Measurements from ENCODE around the gene NSMCE4A. TPM values are rescaled to one million over a fixed set of nuclear protein-coding genes. Genes with fewer than 3 reads are reported as not detected.
A peak's percentile ranks its signal among the peaks of the same experiment; 100 is the strongest.
"Not testable (repeated sequence)": the region's sequence is repeated elsewhere in the genome, so short reads cannot be mapped to it uniquely, and the experiment has no call there.

NSMCE4A gene
- total RNA-seq, 1 donor from 2014 or later, result 31.3 TPM

DNA sequence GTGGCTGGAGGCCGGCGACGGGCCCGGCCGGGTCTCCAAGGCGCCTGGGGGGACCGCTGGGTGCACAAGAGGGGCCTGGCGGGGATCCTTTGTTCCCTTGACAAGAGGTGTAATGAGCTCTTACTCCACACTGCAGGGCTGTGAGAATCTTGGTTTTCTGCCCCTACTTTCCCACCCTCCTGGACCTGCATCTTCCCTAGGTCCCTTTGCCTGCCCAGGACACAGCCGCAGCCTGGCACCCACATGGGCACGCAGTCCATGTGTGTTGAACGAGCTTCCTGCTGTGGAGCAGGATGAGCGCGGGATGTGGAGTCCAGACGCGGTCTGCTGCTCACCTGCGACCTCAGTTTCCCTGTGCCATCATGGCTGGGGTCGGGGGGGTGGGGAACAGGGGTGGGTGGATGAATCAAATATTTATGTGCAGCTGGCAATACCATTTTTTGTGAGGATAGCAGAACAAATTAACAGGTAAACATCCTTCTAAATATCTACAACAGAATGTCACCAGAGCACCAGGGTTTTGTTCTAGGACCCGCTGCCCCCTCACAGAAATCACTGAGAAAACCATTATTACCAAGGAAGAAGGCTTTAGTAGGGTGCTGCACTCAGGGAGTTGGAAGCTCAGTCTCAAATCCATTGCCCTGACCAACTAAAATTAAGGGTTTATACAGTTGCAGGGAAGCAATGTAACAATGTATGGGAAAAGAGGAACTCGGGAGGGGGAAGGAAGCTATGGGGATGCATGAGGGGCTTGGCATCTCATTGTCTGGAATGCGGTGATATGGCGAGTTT lies 474 bp upstream of the NSMCE4A start:
- Histone ChIP-seq H3K4me3 (ENCODE audit: low read length in 3 of 3) (peak overlapping the region; percentile 75 to 83 (median 81)), H3K27ac (ENCODE audit: low read depth, low read length) (peak overlapping the region; percentile 94), H3K9me3 (ENCODE audit: control insufficient read depth in 3 of 3, low read length in 3 of 3) (no peaks in the 10 kb centered on the region), H3K36me3 (ENCODE audit: control insufficient read depth in 3 of 3, insufficient read depth in 3 of 3, low read length in 3 of 3) (peaks cover 0 to 7% (median 5%) of the 10 kb centered on the region in 3 donors), H3K27me3 (ENCODE audit: control insufficient read depth in 3 of 3, insufficient read depth in 3 of 3, low read length in 3 of 3) (no peaks in the 10 kb centered on the region), H3K9ac (ENCODE audit: low read depth in 1 of 3, low read length in 3 of 3) (peak overlapping the region; percentile 83 to 94 (median 92)), H3K4me1 (ENCODE audit: control insufficient read depth in 3 of 3, insufficient read depth in 3 of 3, low read length in 3 of 3) (peaks cover 14 to 15% (median 15%) of the 10 kb centered on the region in 3 donors)

DNA sequence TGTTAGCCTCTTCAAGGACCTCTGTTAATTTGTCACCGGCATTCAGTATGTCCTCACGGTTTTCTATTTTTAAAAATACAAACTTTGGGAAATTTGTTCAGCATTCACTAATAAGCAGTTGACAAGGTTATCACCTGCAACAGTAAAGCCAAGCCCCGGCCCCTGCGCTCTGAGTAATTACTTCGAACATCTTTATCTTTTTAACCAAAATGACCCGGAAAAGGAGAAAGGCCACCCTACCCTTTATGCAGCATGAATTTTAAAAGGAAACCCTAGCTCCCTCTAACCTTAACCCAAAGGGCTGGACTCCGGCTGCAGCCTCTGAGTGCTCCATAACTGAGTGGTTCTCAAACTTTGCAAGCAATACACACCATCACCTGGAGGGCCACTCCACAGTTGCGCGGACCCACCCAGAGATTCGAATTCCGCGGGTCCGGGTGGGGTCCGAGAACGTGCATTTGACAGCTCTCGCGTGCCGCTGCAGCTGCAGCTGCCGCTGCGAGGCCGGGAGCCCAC lies 940 bp downstream of the NSMCE4A start:
- H3K27ac ChIP-seq (ENCODE audit: low read depth, low read length), result peak overlapping the region; percentile 94
- H3K27me3 ChIP-seq (ENCODE audit: control insufficient read depth in 3 of 3, insufficient read depth in 3 of 3, low read length in 3 of 3), result no peaks in the 10 kb centered on the region
- peak overlapping the region; percentile 83 to 94 (median 92) for H3K9ac ChIP-seq (ENCODE audit: low read depth in 1 of 3, low read length in 3 of 3)

DNA sequence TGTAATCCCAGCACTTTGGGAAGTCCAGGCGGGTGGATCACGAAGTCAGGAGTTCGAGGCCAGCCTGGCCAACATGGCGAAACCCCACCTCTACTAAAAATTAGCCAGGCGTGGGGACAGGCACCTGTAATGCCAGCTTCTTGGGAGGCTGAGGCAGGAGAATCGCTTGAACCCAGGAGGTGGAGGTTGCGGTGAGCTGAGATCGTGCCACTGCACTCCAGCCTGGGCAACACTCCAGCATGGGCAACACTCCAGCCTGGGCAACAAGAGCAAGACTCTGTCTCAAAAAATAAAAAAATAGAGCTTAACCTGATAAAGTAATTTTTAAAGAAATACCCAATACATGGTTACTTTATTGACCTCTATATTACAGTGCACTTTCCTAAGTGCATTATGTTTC lies 5.9 kb downstream of the NSMCE4A start:
- H3K36me3 ChIP-seq (ENCODE audit: control insufficient read depth in 3 of 3, insufficient read depth in 3 of 3, low read length in 3 of 3), result peaks cover 32 to 45% (median 37%) of the 10 kb centered on the region in 3 donors
- not testable (repeated sequence) for H3K27me3 ChIP-seq (ENCODE audit: control insufficient read depth in 3 of 3, insufficient read depth in 3 of 3, low read length in 3 of 3); H3K9ac ChIP-seq (ENCODE audit: low read depth in 1 of 3, low read length in 3 of 3); H3K9me3 ChIP-seq (ENCODE audit: control insufficient read depth in 3 of 3, low read length in 3 of 3); H3K27ac ChIP-seq (ENCODE audit: low read depth, low read length); H3K4me3 ChIP-seq (ENCODE audit: low read length in 3 of 3)
- H3K4me1 ChIP-seq (ENCODE audit: control insufficient read depth in 3 of 3, insufficient read depth in 3 of 3, low read length in 3 of 3), result peaks cover 8 to 14% (median 9%) of the 10 kb centered on the region in 3 donors

More for the DNA sequence above, 940 bp downstream of the NSMCE4A start:
- H3K4me3 ChIP-seq (ENCODE audit: low read length in 3 of 3), result peak overlapping the region; percentile 75 to 83 (median 81)
- peaks cover 7 to 10% (median 10%) of the 10 kb centered on the region in 3 donors for H3K36me3 ChIP-seq (ENCODE audit: control insufficient read depth in 3 of 3, insufficient read depth in 3 of 3, low read length in 3 of 3)
- no peaks in the 10 kb centered on the region for H3K9me3 ChIP-seq (ENCODE audit: control insufficient read depth in 3 of 3, low read length in 3 of 3)
- peaks cover 14 to 15% (median 15%) of the 10 kb centered on the region in 3 donors for H3K4me1 ChIP-seq (ENCODE audit: control insufficient read depth in 3 of 3, insufficient read depth in 3 of 3, low read length in 3 of 3)

DNA sequence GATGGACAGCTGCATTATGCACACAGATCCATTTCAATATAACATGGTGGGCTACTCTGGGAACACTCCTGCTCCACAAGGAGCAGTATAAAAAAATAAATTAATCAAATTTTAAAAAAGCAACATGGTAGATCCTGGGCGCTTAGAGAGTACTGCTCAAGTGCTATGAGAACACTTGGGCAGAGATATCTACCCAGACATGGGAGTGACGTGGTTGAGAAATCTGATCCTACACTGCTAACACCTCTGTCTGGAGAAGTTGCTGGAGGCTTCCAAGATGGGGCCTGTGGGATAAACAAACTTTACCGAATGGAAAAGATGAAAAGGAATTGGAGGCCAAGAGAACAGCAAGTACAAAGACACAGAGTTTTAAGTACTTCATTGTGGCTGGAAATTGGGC lies 9.0 kb downstream of the NSMCE4A start:
- no peaks in the 10 kb centered on the region for H3K9me3 ChIP-seq (ENCODE audit: control insufficient read depth in 3 of 3, low read length in 3 of 3)
- no peaks in the 10 kb centered on the region for H3K27me3 ChIP-seq (ENCODE audit: control insufficient read depth in 3 of 3, insufficient read depth in 3 of 3, low read length in 3 of 3)
- H3K4me3 ChIP-seq (ENCODE audit: low read length in 3 of 3), result no peak overlapping the region
- no peak overlapping the region for H3K27ac ChIP-seq (ENCODE audit: low read depth, low read length)
- no peak overlapping the region for H3K9ac ChIP-seq (ENCODE audit: low read depth in 1 of 3, low read length in 3 of 3)
- peaks cover 0 to 4% (median 0%) of the 10 kb centered on the region in 3 donors for H3K4me1 ChIP-seq (ENCODE audit: control insufficient read depth in 3 of 3, insufficient read depth in 3 of 3, low read length in 3 of 3)
- H3K36me3 ChIP-seq (ENCODE audit: control insufficient read depth in 3 of 3, insufficient read depth in 3 of 3, low read length in 3 of 3), result peaks cover 25 to 49% (median 43%) of the 10 kb centered on the region in 3 donors

DNA sequence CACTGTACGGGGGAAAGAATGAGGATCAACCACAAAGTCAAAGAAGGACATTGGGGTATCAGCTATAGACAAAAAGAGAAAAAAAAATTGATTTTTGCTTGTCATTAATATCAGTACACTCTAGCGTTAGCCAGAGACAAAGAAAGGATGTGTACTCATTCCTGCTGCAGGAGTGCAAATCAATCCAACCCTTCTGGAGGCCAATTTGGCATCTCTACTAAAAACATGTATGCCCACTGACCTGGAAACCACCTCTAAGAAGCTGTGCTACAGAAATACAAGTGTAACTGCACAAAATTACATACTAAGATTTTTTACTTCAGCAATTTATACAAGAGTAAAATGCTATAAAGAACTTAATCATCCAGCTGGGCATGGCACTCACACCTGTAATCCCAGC lies 13.6 kb downstream of the NSMCE4A start:
- H3K4me1 ChIP-seq (ENCODE audit: control insufficient read depth in 3 of 3, insufficient read depth in 3 of 3, low read length in 3 of 3), result peaks cover 0 to 4% (median 0%) of the 10 kb centered on the region in 3 donors
- no peaks in the 10 kb centered on the region for H3K9me3 ChIP-seq (ENCODE audit: control insufficient read depth in 3 of 3, low read length in 3 of 3)
- no peaks in the 10 kb centered on the region for H3K27me3 ChIP-seq (ENCODE audit: control insufficient read depth in 3 of 3, insufficient read depth in 3 of 3, low read length in 3 of 3)
- H3K36me3 ChIP-seq (ENCODE audit: control insufficient read depth in 3 of 3, insufficient read depth in 3 of 3, low read length in 3 of 3), result peaks cover 14 to 36% (median 33%) of the 10 kb centered on the region in 3 donors
- no peak overlapping the region for H3K9ac ChIP-seq (ENCODE audit: low read depth in 1 of 3, low read length in 3 of 3)
- H3K4me3 ChIP-seq (ENCODE audit: low read length in 3 of 3), result no peak overlapping the region
- no peak overlapping the region for H3K27ac ChIP-seq (ENCODE audit: low read depth, low read length)

DNA sequence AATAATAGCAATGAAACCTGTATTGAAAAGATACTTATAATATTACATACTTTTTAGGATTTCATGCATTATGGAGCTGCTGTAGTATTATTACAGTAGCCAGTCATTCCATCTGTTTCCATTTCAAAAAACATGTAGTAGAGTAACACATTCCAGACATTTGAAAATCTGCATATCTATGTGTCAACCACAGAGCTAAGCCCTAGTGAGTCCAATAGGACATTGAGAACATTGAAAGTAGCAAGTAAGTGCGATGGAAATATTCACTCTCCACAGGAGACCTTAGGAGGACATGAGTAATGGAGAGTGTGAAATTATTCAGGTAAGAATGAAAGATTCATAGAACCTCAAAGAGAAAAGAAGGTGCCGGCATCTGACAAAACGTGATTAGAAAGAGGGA lies 15.3 kb downstream of the NSMCE4A start:
- H3K27me3 ChIP-seq (ENCODE audit: control insufficient read depth in 3 of 3, insufficient read depth in 3 of 3, low read length in 3 of 3), result no peaks in the 10 kb centered on the region
- H3K27ac ChIP-seq (ENCODE audit: low read depth, low read length), result no peak overlapping the region
- no peaks in the 10 kb centered on the region for H3K4me1 ChIP-seq (ENCODE audit: control insufficient read depth in 3 of 3, insufficient read depth in 3 of 3, low read length in 3 of 3)
- H3K9ac ChIP-seq (ENCODE audit: low read depth in 1 of 3, low read length in 3 of 3), result no peak overlapping the region
- peaks cover 12 to 28% (median 27%) of the 10 kb centered on the region in 3 donors for H3K36me3 ChIP-seq (ENCODE audit: control insufficient read depth in 3 of 3, insufficient read depth in 3 of 3, low read length in 3 of 3)
- H3K9me3 ChIP-seq (ENCODE audit: control insufficient read depth in 3 of 3, low read length in 3 of 3), result no peaks in the 10 kb centered on the region
- no peak overlapping the region for H3K4me3 ChIP-seq (ENCODE audit: low read length in 3 of 3)

DNA sequence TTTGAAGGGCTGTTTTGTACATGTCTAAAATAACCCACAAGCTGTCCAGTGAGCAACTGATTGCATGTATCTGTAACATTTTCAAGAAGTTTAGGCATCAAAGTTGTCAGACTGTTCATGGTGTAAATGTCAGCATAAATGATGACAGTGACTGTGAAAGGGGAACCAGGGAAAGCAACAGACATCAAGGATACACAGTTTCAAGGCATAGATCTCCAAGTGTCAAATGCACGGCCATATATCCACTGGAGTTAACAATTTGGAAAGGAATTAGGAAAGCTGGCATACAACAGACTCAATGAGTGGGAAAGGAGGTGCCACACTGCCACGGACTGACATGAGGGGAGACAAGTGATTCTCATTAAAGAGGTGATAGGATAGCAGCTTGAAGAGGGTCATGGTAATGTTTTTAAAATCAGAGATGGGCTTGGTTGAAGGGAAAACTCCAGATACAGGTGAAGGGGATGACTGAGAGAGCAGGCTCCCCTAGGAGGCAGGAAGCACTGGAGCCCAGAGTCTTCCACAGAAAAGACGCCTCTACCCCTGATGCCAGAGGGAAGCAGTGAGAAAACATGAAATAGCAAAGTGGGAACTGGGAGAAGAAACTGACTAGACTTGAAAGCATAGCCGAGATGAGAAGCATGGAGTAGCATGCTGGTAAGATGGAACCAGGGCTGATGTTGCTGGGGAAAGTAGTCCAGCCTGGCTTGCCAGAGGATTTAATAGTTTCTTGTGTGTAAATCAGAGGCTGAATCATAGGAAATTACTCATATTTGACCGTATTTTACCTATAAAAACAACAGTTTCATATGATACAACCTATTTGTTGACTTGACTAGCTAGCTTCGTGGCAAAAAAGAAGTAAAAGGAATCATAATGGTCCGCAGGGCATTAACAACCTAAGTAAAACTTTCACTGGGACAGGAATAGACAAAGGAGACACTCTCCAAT lies 18.6 kb downstream of the NSMCE4A start:
- Histone ChIP-seq H3K27ac (ENCODE audit: low read depth, low read length) (no peak overlapping the region), H3K9me3 (ENCODE audit: control insufficient read depth in 3 of 3, low read length in 3 of 3) (no peaks in the 10 kb centered on the region), H3K4me3 (ENCODE audit: low read length in 3 of 3) (no peak overlapping the region), H3K9ac (ENCODE audit: low read depth in 1 of 3, low read length in 3 of 3) (no peak overlapping the region), H3K36me3 (ENCODE audit: control insufficient read depth in 3 of 3, insufficient read depth in 3 of 3, low read length in 3 of 3) (peaks cover 12 to 24% (median 21%) of the 10 kb centered on the region in 3 donors), H3K27me3 (ENCODE audit: control insufficient read depth in 3 of 3, insufficient read depth in 3 of 3, low read length in 3 of 3) (no peaks in the 10 kb centered on the region), H3K4me1 (ENCODE audit: control insufficient read depth in 3 of 3, insufficient read depth in 3 of 3, low read length in 3 of 3) (no peaks in the 10 kb centered on the region)

DNA sequence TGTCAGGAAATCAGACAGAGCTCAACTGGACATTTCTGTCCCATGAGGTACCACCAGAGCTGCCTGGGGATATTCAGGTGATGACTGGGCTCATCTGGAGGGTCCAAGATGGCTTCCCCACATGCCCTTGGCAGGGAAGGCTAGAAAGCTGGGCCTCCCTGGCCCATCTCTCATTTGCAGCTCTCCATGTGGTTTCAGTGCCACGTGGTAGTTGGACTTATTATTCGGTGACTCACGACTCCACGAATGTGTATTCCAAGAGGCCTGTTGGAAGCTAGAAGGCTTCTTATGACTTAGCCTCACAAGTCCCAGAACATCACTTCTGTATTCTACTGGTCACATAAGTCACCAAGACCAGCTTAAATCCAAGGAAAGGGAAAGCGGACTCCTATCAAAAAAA lies 22.8 kb downstream of the NSMCE4A start:
- Histone ChIP-seq H3K9me3 (ENCODE audit: control insufficient read depth in 3 of 3, low read length in 3 of 3) (no peaks in the 10 kb centered on the region), H3K4me3 (ENCODE audit: low read length in 3 of 3) (no peak overlapping the region), H3K4me1 (ENCODE audit: control insufficient read depth in 3 of 3, insufficient read depth in 3 of 3, low read length in 3 of 3) (no peaks in the 10 kb centered on the region), H3K27me3 (ENCODE audit: control insufficient read depth in 3 of 3, insufficient read depth in 3 of 3, low read length in 3 of 3) (no peaks in the 10 kb centered on the region), H3K27ac (ENCODE audit: low read depth, low read length) (no peak overlapping the region), H3K9ac (ENCODE audit: low read depth in 1 of 3, low read length in 3 of 3) (no peak overlapping the region), H3K36me3 (ENCODE audit: control insufficient read depth in 3 of 3, insufficient read depth in 3 of 3, low read length in 3 of 3) (peaks cover 7 to 12% (median 10%) of the 10 kb centered on the region in 3 donors)

DNA sequence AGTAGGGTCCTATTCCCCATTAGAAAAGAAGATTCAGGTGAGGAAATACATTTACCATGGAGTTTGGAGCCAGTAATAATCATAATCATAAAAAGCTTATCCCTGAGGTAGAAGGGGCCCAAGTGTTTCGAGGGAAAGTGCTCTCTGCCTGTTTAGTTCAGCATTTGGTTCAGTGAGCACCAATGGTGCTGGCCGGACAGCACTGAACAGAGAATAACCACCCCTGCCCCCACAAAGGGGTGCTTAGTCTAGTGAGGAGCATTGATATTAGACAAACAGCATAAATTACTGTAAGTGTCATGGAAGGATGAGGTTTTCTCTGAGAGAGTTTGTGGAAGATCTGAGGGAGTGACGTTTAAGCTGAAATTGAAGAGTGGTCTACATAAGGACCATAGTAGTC lies 25.6 kb downstream of the NSMCE4A start:
- Histone ChIP-seq H3K4me1 (ENCODE audit: control insufficient read depth in 3 of 3, insufficient read depth in 3 of 3, low read length in 3 of 3) (no peaks in the 10 kb centered on the region), H3K36me3 (ENCODE audit: control insufficient read depth in 3 of 3, insufficient read depth in 3 of 3, low read length in 3 of 3) (no peaks in the 10 kb centered on the region), H3K27ac (ENCODE audit: low read depth, low read length) (no peak overlapping the region), H3K9ac (ENCODE audit: low read depth in 1 of 3, low read length in 3 of 3) (no peak overlapping the region), H3K4me3 (ENCODE audit: low read length in 3 of 3) (no peak overlapping the region), H3K27me3 (ENCODE audit: control insufficient read depth in 3 of 3, insufficient read depth in 3 of 3, low read length in 3 of 3) (no peaks in the 10 kb centered on the region), H3K9me3 (ENCODE audit: control insufficient read depth in 3 of 3, low read length in 3 of 3) (no peaks in the 10 kb centered on the region)

All from skeletal muscle tissue (tissue), 4 donors.